Progenitor cell of endocrine pancreas (in vitro differentiated cells): Measurements from ENCODE around the gene SEMA6B. TPM values are rescaled to one million over a fixed set of nuclear protein-coding genes. Genes with fewer than 3 reads are reported as not detected.
"Not testable (repeated sequence)": the region's sequence is repeated elsewhere in the genome, so short reads cannot be mapped to it uniquely, and the experiment has no call there.

Source experiments
- DNase-seq: peaks from one replicate; pipeline ENCODE4 v3.0.0; 2021; ENCODE audit warnings: low spot score; ENCODE audit not compliant: unreplicated experiment
- H3K27ac Mint-ChIP-seq: 2 replicates; pipeline ENCODE4 v1.8.0; 2021; ENCODE audit warnings: mild to moderate bottlenecking, moderate library complexity, mixed read lengths
- H3K27me3 Mint-ChIP-seq: 2 replicates; pipeline ENCODE4 v1.8.0; 2021; ENCODE audit warnings: mixed read lengths
- H3K36me3 Mint-ChIP-seq: 2 replicates; pipeline ENCODE4 v1.8.0; 2022; ENCODE audit warnings: mixed read lengths; ENCODE audit not compliant: insufficient read depth
- H3K4me1 Mint-ChIP-seq: 2 replicates; pipeline ENCODE4 v1.8.0; 2021; ENCODE audit warnings: low read depth, mixed read lengths
- H3K4me3 Mint-ChIP-seq: 2 replicates; pipeline ENCODE4 v1.8.0; 2021; ENCODE audit warnings: low read depth, mild to moderate bottlenecking, moderate library complexity, mixed read lengths
- H3K9me3 Mint-ChIP-seq: 2 replicates; pipeline ENCODE4 v1.8.0; 2021; ENCODE audit warnings: low read depth, mixed read lengths
- CTCF ChIP-seq: fragments of 200-600 bp; sonication (generic); IDR thresholded peaks from one replicate; pipeline ENCODE4 v1.5.0; 2021; ENCODE audit warnings: antibody characterized with exemption, mild to moderate bottlenecking; ENCODE audit not compliant: unreplicated experiment
- total RNA-seq: library from RNA; stranded (reverse); gene quantifications from 2 replicates; pipeline ENCODE4 v1.2.1, GENCODE V29; 2021

SEMA6B gene
- total RNA-seq, 1 donor from 2014 or later = 26.6 TPM

- no peak overlapping the region for H3K4me3 Mint-ChIP-seq
Observed at GRCh38 chr19:4542896-4543841, 16.3 kb downstream of the SEMA6B start.

GRCh38 chr19:4541806-4542145 is 17.7 kb downstream of the SEMA6B start:
- H3K27me3 Mint-ChIP-seq, H3K4me3 Mint-ChIP-seq, H3K9me3 Mint-ChIP-seq, H3K36me3 Mint-ChIP-seq, H3K4me1 Mint-ChIP-seq, DNase-seq, H3K27ac Mint-ChIP-seq: not testable (repeated sequence)

More at GRCh38 chr19:4542896-4543841, 16.3 kb downstream of the SEMA6B start:
- TF ChIP-seq CTCF = no peak
- H3K27ac Mint-ChIP-seq = no peak overlapping the region
- H3K9me3 Mint-ChIP-seq = no peaks in the 10 kb centered on the region
- H3K27me3 Mint-ChIP-seq = no peaks in the 10 kb centered on the region
- H3K36me3 Mint-ChIP-seq = peaks cover 2% of the 10 kb centered on the region
- H3K4me1 Mint-ChIP-seq = no peaks in the 10 kb centered on the region
- no peak for DNase-seq

GRCh38 chr19:4541114-4541805 is 18.2 kb downstream of the SEMA6B start:
- H3K4me1 Mint-ChIP-seq = no peaks in the 10 kb centered on the region
- H3K27ac Mint-ChIP-seq = no peak overlapping the region
- H3K4me3 Mint-ChIP-seq = no peak overlapping the region
- no peak for TF ChIP-seq CTCF
- DNase-seq = no peak
- H3K9me3 Mint-ChIP-seq = no peaks in the 10 kb centered on the region
- H3K27me3 Mint-ChIP-seq = no peaks in the 10 kb centered on the region
- H3K36me3 Mint-ChIP-seq = peaks cover 2% of the 10 kb centered on the region

GRCh38 chr19:4539693-4540581 is 19.5 kb downstream of the SEMA6B start, which contains the start of gene LRG1:
TSS of gene LRG1 (minus strand) at chr19:4540036. CDS start at chr19:4540013, 23 bp downstream.
- H3K9me3 Mint-ChIP-seq = no peaks in the 10 kb centered on the region
- H3K4me3 Mint-ChIP-seq = no peak within 1 kb of the TSS
- no peaks in the 10 kb centered on the region for H3K27me3 Mint-ChIP-seq
- no peak within 1 kb of the TSS for H3K27ac Mint-ChIP-seq
- H3K36me3 Mint-ChIP-seq = no peaks in the 10 kb centered on the region
- no peak for TF ChIP-seq CTCF
- DNase-seq = no peak
- H3K4me1 Mint-ChIP-seq = no peaks in the 10 kb centered on the region

GRCh38 chr19:4539169-4539692 is 20.3 kb downstream of the SEMA6B start:
- Mint-ChIP-seq H3K9me3 (no peaks in the 10 kb centered on the region), H3K27ac (no peak overlapping the region), H3K27me3 (no peaks in the 10 kb centered on the region), H3K4me3 (no peak overlapping the region), H3K36me3 (no peaks in the 10 kb centered on the region), H3K4me1 (no peaks in the 10 kb centered on the region)
- no peak for DNase-seq
- no peak for TF ChIP-seq CTCF
